ENCODE data around the gene KCNJ11.

KCNJ11 gene

DNA sequence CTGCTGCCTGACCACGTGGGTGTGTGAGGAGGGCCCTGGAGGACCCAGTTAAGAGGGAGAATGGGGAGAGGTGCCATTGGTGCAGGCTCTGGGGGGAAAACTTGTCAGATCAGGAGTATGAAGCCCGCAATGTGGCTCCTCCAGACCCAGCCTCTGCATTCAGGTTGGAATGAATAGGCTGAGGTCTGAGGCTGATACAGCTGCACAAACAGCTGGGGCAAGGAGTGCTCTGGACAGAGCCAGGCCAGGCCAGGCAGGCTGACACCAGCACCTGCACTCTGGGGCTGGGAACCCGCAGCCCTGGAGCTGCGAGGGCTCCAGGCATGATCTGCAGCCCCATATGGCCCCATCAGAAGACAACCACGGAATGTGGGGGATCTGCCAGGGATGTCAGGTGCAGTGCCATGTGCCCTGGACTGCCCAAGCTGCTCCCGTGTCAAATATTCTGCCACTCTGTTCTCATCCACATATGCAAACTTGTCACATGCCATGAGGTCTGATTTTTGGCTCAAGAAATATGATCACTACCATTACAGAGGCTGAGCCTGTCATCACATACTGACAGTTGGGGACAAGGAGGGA is 27.2 kb upstream of the KCNJ11 start:
- ChIA-PET POLR2A (no interaction called here), CTCF (no interaction called here)
- no peak for DNase-seq (ENCODE audit: extremely low spot score)
- TF ChIP-seq, protein P1, sequence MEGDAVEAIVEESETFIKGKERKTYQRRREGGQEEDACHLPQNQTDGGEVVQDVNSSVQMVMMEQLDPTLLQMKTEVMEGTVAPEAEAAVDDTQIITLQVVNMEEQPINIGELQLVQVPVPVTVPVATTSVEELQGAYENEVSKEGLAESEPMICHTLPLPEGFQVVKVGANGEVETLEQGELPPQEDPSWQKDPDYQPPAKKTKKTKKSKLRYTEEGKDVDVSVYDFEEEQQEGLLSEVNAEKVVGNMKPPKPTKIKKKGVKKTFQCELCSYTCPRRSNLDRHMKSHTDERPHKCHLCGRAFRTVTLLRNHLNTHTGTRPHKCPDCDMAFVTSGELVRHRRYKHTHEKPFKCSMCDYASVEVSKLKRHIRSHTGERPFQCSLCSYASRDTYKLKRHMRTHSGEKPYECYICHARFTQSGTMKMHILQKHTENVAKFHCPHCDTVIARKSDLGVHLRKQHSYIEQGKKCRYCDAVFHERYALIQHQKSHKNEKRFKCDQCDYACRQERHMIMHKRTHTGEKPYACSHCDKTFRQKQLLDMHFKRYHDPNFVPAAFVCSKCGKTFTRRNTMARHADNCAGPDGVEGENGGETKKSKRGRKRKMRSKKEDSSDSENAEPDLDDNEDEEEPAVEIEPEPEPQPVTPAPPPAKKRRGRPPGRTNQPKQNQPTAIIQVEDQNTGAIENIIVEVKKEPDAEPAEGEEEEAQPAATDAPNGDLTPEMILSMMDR (IDR thresholded peaks at IDR 0.05; ENCODE audit: control extremely low read depth, extremely low read depth, low read depth, missing control alignments), result no peak

DNA sequence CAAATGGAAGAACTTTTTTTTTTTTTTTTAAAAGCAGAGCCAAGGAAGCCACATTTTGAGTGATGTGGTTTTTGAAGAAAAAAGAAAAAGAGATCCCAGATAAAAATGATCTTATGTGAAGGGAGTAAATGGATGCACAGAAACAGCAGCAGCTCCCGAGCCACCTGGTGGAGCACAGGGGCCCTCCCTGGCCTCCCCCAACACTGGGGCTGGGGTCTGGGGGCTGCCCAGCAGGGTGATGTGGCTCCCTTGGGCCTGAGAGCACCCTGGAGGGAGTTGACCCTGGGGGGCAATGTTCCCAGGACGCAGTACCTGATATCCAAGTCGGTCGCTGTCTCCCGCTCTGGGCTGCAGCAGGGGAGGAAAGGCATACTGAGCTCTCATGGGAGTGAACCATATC is 26.5 kb upstream of the KCNJ11 start:
- no peak for DNase-seq (ENCODE audit: extremely low spot score)
- CTCF ChIA-PET, result no interaction called here
- TF ChIP-seq, protein P1 (IDR thresholded peaks at IDR 0.05; ENCODE audit: control extremely low read depth, extremely low read depth, low read depth, missing control alignments), result no peak
- POLR2A ChIA-PET, result no interaction called here

DNA sequence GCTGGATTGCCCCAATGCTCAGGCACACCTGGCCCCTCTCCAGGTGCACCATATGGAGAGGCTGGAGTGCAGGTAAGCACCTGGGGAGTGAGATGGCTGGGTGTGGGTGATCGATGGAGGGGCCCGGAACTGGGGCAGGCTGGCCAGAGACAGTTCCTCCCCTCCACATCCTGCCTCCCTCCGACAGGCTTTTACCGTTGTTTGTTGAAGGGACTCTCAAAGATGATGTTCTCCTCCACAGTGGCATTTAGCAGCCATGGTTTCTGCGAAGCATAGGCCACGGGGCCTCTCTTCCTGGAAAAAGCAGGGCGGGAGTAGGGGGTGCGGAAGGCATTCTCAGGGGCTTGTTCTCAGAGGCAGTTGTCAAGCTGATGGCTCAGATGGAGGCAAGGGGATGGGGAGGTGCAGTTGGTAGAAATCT is 25.9 kb upstream of the KCNJ11 start:
- TF ChIP-seq, protein P1 (IDR thresholded peaks at IDR 0.05; ENCODE audit: control extremely low read depth, extremely low read depth, low read depth, missing control alignments), result no peak
- CTCF ChIA-PET, result no interaction called here
- no peak for DNase-seq (ENCODE audit: extremely low spot score)
- POLR2A ChIA-PET, result no interaction called here

DNA sequence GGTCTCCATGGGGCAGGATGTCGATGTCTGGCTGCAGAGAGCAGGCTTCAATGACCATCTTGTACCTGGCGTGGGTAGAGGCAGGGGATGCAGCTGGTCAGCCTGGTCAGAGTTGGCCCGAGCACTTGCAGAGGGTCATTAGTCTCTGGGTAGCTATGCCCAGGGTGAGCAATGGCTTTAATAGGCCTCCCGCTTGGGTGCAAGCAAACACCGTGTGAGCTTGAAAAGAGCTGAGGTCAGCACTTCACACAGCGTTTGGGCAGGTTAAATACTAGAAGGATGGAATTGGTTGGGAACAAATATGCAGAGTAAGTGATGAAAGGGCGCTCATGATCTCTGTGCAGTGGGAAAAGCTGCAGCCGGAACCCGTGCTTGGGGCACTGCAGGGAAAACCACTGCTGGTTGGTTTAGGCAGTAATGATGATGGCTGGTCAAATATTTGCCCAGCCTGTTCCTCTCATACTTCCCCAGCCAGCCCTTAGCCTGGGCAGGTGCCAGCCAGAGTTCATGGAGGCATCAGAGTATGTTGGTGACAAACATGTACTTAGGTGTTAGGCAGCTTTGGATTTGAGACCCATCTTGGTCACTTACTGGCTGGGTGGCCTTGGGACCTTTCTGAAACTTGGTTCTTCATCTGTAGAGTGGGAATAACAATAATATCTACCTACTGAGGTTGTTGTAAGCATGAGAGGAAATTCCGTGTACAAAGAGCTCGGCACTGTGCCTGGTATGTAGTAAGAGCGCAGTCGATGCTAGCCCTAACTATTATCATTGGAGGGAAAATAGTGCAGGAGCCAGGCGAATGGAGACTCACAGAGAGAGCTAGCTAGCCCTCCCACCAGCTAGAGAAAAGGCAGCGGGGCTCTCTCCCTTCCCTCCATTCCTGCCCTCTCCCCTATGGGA is 25.2 kb upstream of the KCNJ11 start:
- TF ChIP-seq, protein P1 (IDR thresholded peaks at IDR 0.05; ENCODE audit: control extremely low read depth, extremely low read depth, low read depth, missing control alignments), result no peak
- ChIA-PET POLR2A (no interaction called here), CTCF (interaction anchor here (0.9 to 1.4 kb wide), 3 partner anchors 25 to 72 kb away, joined by 3 to 4 read pairs (median 3); partner anchors contain the start of gene KCNJ11)
- no peak for DNase-seq (ENCODE audit: extremely low spot score)

DNA sequence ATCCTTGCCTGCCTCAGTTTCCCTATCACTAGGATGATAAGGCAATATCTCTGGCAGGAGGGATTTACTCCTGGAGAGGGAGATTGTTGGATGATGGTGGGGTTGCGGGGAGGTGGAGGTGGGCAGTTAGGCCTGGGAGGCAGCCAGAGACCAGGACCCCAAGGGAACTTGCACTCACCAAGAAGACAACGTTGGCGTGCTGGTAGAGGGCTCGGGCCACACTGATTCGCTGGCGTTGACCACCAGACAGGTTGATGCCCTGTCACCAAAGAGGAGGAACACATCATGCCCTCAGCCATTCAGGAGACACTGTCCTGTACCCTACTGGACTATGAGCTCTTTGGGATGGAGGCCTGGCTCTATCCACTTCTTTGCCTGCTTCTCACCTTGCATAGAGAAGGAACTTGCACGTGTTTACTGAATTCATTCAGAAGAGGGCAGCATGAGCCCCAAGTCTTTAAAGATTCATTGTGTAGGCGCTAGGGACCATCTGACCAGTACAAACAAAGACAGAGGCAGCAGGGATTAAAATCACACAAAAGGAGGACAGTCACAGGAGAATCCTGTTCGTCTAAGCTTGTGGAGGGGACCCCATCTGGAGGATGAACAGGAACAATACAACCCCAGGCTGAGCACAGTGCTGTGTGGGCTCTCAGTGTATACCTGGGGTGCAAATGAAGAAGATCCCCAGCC is 24.2 kb upstream of the KCNJ11 start:
- POLR2A ChIA-PET, result no interaction called here
- no peak for DNase-seq (ENCODE audit: extremely low spot score)
- CTCF ChIA-PET, result interaction anchor here (0.9 to 1.4 kb wide), 4 partner anchors 24 to 73 kb away, joined by 3 to 4 read pairs (median 3); partner anchors contain the start of gene KCNJ11
- TF ChIP-seq, protein P1 (IDR thresholded peaks at IDR 0.05; ENCODE audit: control extremely low read depth, extremely low read depth, low read depth, missing control alignments), result no peak

DNA sequence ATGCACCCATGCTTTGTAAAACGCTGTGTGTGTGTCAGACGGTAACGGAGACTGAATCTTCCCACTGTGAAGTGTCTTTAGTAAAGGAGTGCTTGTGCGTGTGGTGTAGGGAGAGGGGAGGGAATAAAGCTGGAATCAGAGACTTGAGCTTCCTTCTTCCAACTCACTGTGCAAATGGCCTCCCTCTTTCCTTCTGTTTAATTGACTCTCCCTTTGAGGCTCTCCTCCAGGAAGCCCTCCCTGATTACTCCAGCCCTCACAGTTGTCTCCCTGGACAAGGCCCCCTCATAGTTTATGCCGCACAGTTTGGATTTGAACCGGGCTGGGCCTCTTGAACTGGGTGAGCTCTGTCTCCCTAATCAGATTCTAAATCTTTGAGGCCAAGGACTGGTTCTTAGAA is 23.0 kb upstream of the KCNJ11 start:
- TF ChIP-seq, protein P1 (IDR thresholded peaks at IDR 0.05; ENCODE audit: control extremely low read depth, extremely low read depth, low read depth, missing control alignments), result no peak
- CTCF ChIA-PET, result no interaction called here

More for the DNA sequence above, 23.0 kb upstream of the KCNJ11 start:
- POLR2A ChIA-PET, result no interaction called here
- no peak for DNase-seq (ENCODE audit: extremely low spot score)

Measured in GM10248 (cell line).